ENCODE measurements around the gene CRAMP1.

The CRAMP1 gene

DNA sequence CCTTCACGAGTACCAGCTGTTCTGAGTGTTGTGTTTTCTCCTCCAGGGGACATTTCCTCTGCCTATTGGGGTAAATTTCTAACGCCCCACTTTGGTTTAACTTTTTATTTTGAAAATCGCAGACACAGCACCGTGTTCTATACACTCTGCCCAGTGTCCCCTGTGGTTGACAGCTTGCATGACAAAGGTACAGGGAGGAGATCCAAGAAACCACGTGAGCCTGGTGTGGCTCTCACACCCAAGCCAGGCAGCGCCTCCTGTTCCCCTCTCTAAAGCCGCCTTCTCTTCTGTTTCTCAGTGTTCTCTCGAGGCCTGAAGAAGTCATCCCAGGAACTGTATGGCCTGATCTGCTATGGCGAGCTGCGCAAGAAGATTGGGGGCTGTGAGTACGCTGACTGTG lies 25.4 kb downstream of the CRAMP1 start:
- no peaks in the 10 kb centered on the region for H3K9me3 ChIP-seq (ENCODE audit: severe bottlenecking)
- TF ChIP-seq, protein P1, sequence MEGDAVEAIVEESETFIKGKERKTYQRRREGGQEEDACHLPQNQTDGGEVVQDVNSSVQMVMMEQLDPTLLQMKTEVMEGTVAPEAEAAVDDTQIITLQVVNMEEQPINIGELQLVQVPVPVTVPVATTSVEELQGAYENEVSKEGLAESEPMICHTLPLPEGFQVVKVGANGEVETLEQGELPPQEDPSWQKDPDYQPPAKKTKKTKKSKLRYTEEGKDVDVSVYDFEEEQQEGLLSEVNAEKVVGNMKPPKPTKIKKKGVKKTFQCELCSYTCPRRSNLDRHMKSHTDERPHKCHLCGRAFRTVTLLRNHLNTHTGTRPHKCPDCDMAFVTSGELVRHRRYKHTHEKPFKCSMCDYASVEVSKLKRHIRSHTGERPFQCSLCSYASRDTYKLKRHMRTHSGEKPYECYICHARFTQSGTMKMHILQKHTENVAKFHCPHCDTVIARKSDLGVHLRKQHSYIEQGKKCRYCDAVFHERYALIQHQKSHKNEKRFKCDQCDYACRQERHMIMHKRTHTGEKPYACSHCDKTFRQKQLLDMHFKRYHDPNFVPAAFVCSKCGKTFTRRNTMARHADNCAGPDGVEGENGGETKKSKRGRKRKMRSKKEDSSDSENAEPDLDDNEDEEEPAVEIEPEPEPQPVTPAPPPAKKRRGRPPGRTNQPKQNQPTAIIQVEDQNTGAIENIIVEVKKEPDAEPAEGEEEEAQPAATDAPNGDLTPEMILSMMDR (IDR thresholded peaks at IDR 0.05; ENCODE audit: low read depth, low read length), result no peak
- H3K27ac ChIP-seq, result no peak overlapping the region
- H3K4me3 ChIP-seq (ENCODE audit: low read depth, low read length), result no peak overlapping the region
- DNase-seq, result no peak
- peaks cover 89% of the 10 kb centered on the region for H3K36me3 ChIP-seq
- no peaks in the 10 kb centered on the region for H3K27me3 ChIP-seq (ENCODE audit: insufficient read depth, low read depth, severe bottlenecking)

DNA sequence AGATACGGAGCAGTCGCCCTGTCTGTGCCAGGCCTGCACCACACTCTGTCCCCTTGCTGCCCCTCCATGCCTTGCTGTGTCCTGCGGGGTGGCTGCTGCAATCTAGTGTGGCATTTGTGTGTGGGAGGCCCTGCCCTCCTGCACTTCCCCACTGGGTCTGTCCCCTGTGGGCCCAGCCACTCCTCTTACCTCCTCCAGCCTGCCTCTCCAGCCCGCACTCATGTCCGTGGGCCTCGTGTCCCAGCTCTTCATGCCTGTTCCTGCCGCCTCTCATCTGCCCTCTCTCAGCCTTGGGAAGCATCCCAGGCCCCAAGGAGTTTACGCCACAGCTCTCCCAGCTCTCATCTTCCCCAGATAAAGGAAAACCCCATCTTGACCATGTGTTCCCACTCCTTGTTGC lies 26.6 kb downstream of the CRAMP1 start:
- Histone ChIP-seq H3K36me3 (peaks cover 84% of the 10 kb centered on the region), H3K9me3 (ENCODE audit: severe bottlenecking) (no peaks in the 10 kb centered on the region), H3K27me3 (ENCODE audit: insufficient read depth, low read depth, severe bottlenecking) (no peaks in the 10 kb centered on the region), H3K4me3 (ENCODE audit: low read depth, low read length) (no peak overlapping the region), H3K27ac (no peak overlapping the region)
- TF ChIP-seq, protein P1 (IDR thresholded peaks at IDR 0.05; ENCODE audit: low read depth, low read length), result no peak
- DNase-seq, result no peak

DNA sequence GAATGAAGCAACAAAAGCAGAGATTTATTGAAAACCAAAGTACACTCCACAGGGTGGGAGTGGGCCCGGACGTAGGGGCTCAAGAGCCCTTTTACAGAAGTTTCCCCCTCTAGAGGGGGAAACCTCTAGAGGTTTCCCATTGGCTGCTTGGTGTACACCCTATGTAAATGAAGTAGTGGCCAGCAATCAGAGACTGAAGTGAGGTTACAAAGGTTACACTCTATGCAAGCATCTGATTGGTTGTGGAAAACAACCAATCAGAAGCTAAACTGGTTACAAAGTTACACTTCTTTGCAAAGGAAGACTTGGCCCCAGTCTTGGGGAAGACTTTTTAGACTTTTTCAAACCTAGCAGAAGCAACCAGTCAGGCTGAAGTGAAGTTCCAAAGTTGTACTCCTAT lies 27.1 kb downstream of the CRAMP1 start:
- no peaks in the 10 kb centered on the region for H3K9me3 ChIP-seq (ENCODE audit: severe bottlenecking)
- H3K27ac ChIP-seq, result no peak overlapping the region
- TF ChIP-seq, protein P1 (IDR thresholded peaks at IDR 0.05; ENCODE audit: low read depth, low read length), result no peak
- H3K36me3 ChIP-seq, result peaks cover 79% of the 10 kb centered on the region
- no peaks in the 10 kb centered on the region for H3K27me3 ChIP-seq (ENCODE audit: insufficient read depth, low read depth, severe bottlenecking)
- H3K4me3 ChIP-seq (ENCODE audit: low read depth, low read length), result no peak overlapping the region
- DNase-seq, result no peak

DNA sequence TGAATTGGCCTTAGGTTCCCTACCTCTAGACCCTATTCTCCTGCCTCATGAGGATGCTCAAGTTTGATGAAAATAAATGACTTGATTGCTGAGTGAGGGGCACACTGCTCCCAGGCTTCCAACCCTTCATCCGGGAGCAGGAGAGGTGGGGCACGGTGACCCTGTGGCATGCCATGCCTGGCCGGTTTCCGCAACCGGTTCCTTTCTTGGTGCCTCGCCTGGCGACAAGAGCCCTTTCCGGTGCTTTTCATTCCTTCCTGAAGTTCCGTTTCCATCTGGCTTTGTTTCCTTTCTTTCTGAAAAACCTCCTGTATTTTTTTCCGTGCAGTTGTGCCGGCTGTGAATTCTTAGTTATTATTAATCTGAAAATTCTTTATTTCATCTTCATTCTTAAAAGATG lies 27.7 kb downstream of the CRAMP1 start:
- TF ChIP-seq, protein P1 (IDR thresholded peaks at IDR 0.05; ENCODE audit: low read depth, low read length), result no peak
- Histone ChIP-seq H3K9me3 (ENCODE audit: severe bottlenecking) (no peaks in the 10 kb centered on the region), H3K27me3 (ENCODE audit: insufficient read depth, low read depth, severe bottlenecking) (no peaks in the 10 kb centered on the region), H3K36me3 (peaks cover 75% of the 10 kb centered on the region), H3K27ac (no peak overlapping the region), H3K4me3 (ENCODE audit: low read depth, low read length) (no peak overlapping the region)
- no peak for DNase-seq

DNA sequence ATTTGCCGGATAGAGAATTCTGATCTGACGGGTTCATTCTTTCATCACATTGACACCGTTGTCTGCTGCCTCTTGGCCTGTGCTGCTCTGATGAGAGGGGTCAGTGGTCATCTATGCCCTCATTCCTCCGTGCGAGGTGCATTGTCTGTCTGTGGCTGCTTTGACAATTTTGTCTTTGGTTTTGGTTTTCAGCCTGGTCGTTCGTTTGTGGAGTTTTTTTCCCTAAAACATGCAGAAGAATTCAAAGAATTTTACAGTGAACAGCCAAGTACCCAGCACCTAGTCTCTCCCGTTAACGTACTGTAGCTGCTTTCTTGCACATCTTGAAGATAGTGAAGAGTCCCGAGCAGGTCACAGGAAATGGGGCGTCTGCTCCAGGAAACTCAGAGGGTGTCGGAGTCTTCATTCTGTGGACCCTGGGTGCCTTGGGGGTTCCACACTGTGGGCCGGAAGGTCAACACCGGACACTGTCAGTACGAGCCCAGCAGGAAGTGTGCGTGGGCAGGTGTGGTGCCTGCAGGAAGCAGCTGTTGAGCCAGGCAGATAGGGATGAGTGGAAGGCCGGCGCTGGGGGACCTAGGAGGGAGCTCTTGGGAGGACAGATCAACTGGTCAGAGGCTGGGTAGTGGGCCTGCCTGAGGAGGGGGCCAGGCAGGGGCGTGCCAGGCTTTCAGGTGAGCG lies 28.2 kb downstream of the CRAMP1 start:
- TF ChIP-seq, protein P1 (IDR thresholded peaks at IDR 0.05; ENCODE audit: low read depth, low read length), result no peak
- Histone ChIP-seq H3K36me3 (peaks cover 70% of the 10 kb centered on the region), H3K9me3 (ENCODE audit: severe bottlenecking) (no peaks in the 10 kb centered on the region), H3K27ac (no peak overlapping the region), H3K27me3 (ENCODE audit: insufficient read depth, low read depth, severe bottlenecking) (no peaks in the 10 kb centered on the region), H3K4me3 (ENCODE audit: low read depth, low read length) (no peak overlapping the region)
- DNase-seq, result no peak

DNA sequence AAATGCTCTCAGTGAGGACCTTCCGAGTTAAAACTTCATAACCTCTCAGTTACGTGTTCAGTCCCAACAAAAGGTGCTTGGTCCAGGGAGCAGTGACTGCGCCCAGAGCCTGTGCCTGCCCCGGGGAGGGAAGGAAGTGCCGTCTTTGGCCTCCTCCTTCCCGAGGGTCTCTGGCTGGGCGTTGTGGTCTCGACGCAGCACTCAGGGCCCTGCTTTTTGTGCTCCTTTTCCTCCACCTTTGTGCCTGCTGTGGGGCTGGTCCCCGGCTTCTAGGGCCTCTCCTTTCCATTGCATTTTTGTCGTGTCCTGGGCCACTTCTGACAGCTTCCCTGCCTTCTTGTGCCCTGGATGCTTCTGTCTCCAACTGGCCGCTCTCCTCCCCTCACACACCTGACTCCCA lies 29.1 kb downstream of the CRAMP1 start:
- H3K9me3 ChIP-seq (ENCODE audit: severe bottlenecking), result no peaks in the 10 kb centered on the region
- TF ChIP-seq, protein P1 (IDR thresholded peaks at IDR 0.05; ENCODE audit: low read depth, low read length), result no peak
- no peak for DNase-seq
- H3K27me3 ChIP-seq (ENCODE audit: insufficient read depth, low read depth, severe bottlenecking), result no peaks in the 10 kb centered on the region
- H3K36me3 ChIP-seq, result peaks cover 66% of the 10 kb centered on the region
- no peak overlapping the region for H3K27ac ChIP-seq
- H3K4me3 ChIP-seq (ENCODE audit: low read depth, low read length), result no peak overlapping the region

All from WERI-Rb-1 (cell line).